ENCODE data around the gene DAPK1. TPM values are rescaled to one million over a fixed set of nuclear protein-coding genes. Genes with fewer than 3 reads are reported as not detected.

DAPK1 gene
- total RNA-seq, 2 donors from 2014 or later = 39.1 to 40.6 TPM

DNA sequence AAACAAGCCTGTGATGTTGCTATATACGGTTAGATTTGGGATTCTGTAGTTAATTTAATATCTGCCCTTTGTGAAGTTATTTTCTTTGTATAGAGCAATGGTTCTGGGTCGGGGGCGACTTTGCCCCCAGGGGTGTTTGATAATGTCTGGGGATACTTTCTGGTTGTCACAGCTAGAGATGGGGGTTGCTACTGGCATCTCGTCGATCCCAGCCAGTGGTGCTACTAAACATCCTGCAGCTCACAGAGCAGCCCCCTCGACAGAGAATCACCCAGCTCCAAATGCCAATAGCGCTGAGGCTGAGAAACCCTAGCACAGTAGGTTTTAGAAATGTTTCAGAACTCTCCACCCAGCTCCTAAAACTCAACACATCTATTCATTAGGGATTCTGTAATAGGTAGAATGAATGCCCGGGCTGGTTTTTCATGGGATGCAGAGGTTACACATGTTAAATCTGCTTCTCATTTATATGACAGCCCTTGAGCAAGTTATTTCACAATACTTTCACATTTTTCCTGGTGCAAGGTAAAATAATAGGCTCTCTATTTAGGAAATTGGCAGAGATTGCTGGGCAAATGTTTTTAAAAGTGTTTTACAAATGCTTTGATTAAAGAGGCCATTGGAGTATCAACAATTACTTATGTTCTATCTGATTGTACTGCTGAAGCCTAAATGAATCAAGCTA lies 153.1 kb downstream of the DAPK1 start:
- Histone ChIP-seq H3K4me3 (no peak overlapping the region), H3K9me3 (no peaks in the 10 kb centered on the region), H3K27ac (no peak overlapping the region), H3K36me3 (no peaks in the 10 kb centered on the region), H3K4me1 (ENCODE audit: control insufficient read depth in 1 of 2, low read depth in 2 of 2) (no peaks in the 10 kb centered on the region), H3K27me3 (replicated peaks; ENCODE audit: insufficient read depth) (no peaks in the 10 kb centered on the region)
- ATAC-seq (ENCODE audit: insufficient number of reproducible peaks, low FRiP score, low read depth) = no peak
- DNase-seq (ENCODE audit: low spot score) = no peak
- no peak for TF ChIP-seq CTCF (IDR thresholded peaks at IDR 0.05)

DNA sequence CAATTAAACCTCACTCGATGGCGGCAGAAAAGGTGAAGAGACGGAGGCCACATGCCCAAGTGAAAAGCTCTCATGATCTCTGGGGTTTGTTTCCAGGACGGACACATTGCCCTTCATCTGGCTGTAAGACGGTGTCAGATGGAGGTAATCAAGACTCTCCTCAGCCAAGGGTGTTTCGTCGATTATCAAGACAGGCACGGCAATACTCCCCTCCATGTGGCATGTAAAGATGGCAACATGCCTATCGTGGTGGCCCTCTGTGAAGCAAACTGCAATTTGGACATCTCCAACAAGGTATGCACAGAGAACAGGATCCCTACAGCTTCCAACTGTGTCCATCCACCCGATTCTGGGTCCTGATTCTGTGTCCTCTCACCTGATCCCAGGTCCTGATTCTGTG lies 153.8 kb downstream of the DAPK1 start:
- H3K36me3 ChIP-seq = no peaks in the 10 kb centered on the region
- no peak for DNase-seq (ENCODE audit: low spot score)

GRCh38 chr9:87653941-87654340 lies 156.3 kb downstream of the DAPK1 start:
- no peak overlapping the region for H3K27ac ChIP-seq
- no peaks in the 10 kb centered on the region for H3K9me3 ChIP-seq
- no peak for DNase-seq (ENCODE audit: low spot score)
- H3K4me3 ChIP-seq = no peak overlapping the region
- no peak for ATAC-seq (ENCODE audit: insufficient number of reproducible peaks, low FRiP score, low read depth)
- no peaks in the 10 kb centered on the region for H3K27me3 ChIP-seq (replicated peaks; ENCODE audit: insufficient read depth)
- H3K4me1 ChIP-seq (ENCODE audit: control insufficient read depth in 1 of 2, low read depth in 2 of 2) = no peaks in the 10 kb centered on the region
- H3K36me3 ChIP-seq = no peaks in the 10 kb centered on the region
- no peak for TF ChIP-seq CTCF (IDR thresholded peaks at IDR 0.05)

More for the DNA sequence above, 153.8 kb downstream of the DAPK1 start:
- H3K4me1 ChIP-seq (ENCODE audit: control insufficient read depth in 1 of 2, low read depth in 2 of 2) = no peaks in the 10 kb centered on the region
- ATAC-seq (ENCODE audit: insufficient number of reproducible peaks, low FRiP score, low read depth) = no peak
- TF ChIP-seq CTCF (IDR thresholded peaks at IDR 0.05) = no peak
- H3K9me3 ChIP-seq = no peaks in the 10 kb centered on the region
- no peak overlapping the region for H3K27ac ChIP-seq
- H3K4me3 ChIP-seq = no peak overlapping the region
- no peaks in the 10 kb centered on the region for H3K27me3 ChIP-seq (replicated peaks; ENCODE audit: insufficient read depth)

DNA sequence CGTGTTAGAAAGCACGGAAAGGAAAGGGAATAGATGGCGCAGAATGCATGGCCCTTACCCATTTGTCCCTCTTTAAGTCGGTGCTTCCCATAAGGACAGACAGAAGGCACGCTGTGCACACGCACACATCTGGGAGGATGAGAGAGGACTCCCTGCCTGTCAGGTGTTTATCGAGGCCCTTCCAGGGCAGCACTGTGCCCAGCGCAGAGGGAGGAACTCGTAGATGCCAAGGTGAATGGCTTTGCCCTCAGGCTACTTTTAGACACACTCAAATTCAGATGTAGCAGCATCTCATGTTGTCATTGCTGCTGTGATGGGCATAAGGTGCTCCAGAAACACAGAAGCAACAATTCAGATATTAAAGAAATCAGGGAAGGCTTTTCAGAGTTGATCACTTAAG lies 158.1 kb downstream of the DAPK1 start:
- no peak for ATAC-seq (ENCODE audit: insufficient number of reproducible peaks, low FRiP score, low read depth)
- no peaks in the 10 kb centered on the region for H3K27me3 ChIP-seq (replicated peaks; ENCODE audit: insufficient read depth)
- no peak overlapping the region for H3K4me3 ChIP-seq
- no peak overlapping the region for H3K27ac ChIP-seq
- no peak for TF ChIP-seq CTCF (IDR thresholded peaks at IDR 0.05)
- no peaks in the 10 kb centered on the region for H3K9me3 ChIP-seq
- no peaks in the 10 kb centered on the region for H3K4me1 ChIP-seq (ENCODE audit: control insufficient read depth in 1 of 2, low read depth in 2 of 2)
- no peaks in the 10 kb centered on the region for H3K36me3 ChIP-seq
- no peak for DNase-seq (ENCODE audit: low spot score)

DNA sequence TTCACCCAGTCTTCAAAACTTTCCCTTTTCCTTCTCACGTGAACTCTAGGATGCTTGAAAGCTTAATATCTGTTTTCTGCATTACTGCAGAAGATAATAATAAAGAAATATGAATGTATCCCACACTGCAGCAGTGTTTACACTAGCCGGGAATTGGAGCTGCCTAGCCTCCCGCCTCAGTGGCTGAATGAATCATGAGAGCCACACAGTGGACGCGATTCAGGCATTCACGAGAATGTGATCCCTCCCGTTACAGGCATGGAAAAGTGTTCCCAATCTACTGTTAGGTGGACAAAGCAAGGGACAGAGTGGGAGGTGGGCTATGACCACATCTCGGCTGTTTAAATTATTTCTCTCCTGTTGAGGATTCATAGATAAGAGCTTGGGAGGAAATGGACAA lies 158.8 kb downstream of the DAPK1 start:
- H3K4me1 ChIP-seq (ENCODE audit: control insufficient read depth in 1 of 2, low read depth in 2 of 2) = no peaks in the 10 kb centered on the region
- H3K27me3 ChIP-seq (replicated peaks; ENCODE audit: insufficient read depth) = no peaks in the 10 kb centered on the region
- no peak for TF ChIP-seq CTCF (IDR thresholded peaks at IDR 0.05)
- no peak overlapping the region for H3K4me3 ChIP-seq
- ATAC-seq (ENCODE audit: insufficient number of reproducible peaks, low FRiP score, low read depth) = no peak
- H3K36me3 ChIP-seq = no peaks in the 10 kb centered on the region
- DNase-seq (ENCODE audit: low spot score) = no peak
- H3K9me3 ChIP-seq = no peaks in the 10 kb centered on the region
- H3K27ac ChIP-seq = no peak overlapping the region
